Measurements from ENCODE around the gene MDGA2. TPM values are rescaled to one million over a fixed set of nuclear protein-coding genes. Genes with fewer than 3 reads are reported as not detected.
"Not testable (repeated sequence)": the region's sequence is repeated elsewhere in the genome, so short reads cannot be mapped to it uniquely, and the experiment has no call there.

The MDGA2 gene
- total RNA-seq, 4 donors from 2014 or later = 0.16 TPM; not detected in 3

GRCh38 chr14:47626151-47627035, 49.0 kb downstream of the MDGA2 start:
- ATAC-seq (ENCODE audit: low FRiP score) (no peak), DNase-seq (ENCODE audit: low spot score) (no peak)
- no peak for TF ChIP-seq CTCF (IDR thresholded peaks at IDR 0.05)

- not testable (repeated sequence) for ATAC-seq (ENCODE audit: low FRiP score); DNase-seq (ENCODE audit: low spot score)
These were observed 51.3 kb downstream of the MDGA2 start for GRCh38 chr14:47624126-47624525.

- ATAC-seq (ENCODE audit: low FRiP score) (no peak), DNase-seq (ENCODE audit: low spot score) (no peak)
- no peak for TF ChIP-seq CTCF (IDR thresholded peaks at IDR 0.05)
These were observed 56.0 kb downstream of the MDGA2 start for GRCh38 chr14:47619392-47619791.

GRCh38 chr14:47606566-47606965, 68.8 kb downstream of the MDGA2 start:
- ATAC-seq (ENCODE audit: low FRiP score) = no peak
- DNase-seq (ENCODE audit: low spot score) = no peak
- TF ChIP-seq CTCF (IDR thresholded peaks at IDR 0.05) = no peak

GRCh38 chr14:47596860-47597259, 78.5 kb downstream of the MDGA2 start:
- no peak for ATAC-seq (ENCODE audit: low FRiP score)
- DNase-seq (ENCODE audit: low spot score) = no peak
- TF ChIP-seq CTCF (IDR thresholded peaks at IDR 0.05) = no peak

GRCh38 chr14:47596232-47596631, 79.2 kb downstream of the MDGA2 start:
- ATAC-seq (ENCODE audit: low FRiP score) = no peak
- TF ChIP-seq CTCF (IDR thresholded peaks at IDR 0.05) = no peak
- DNase-seq (ENCODE audit: low spot score) = no peak

GRCh38 chr14:47595552-47595951, 79.9 kb downstream of the MDGA2 start:
- ATAC-seq (ENCODE audit: low FRiP score) (no peak), DNase-seq (ENCODE audit: low spot score) (no peak)
- TF ChIP-seq CTCF (IDR thresholded peaks at IDR 0.05) = no peak

Data from omental fat pad (tissue), 4 donors.